Ishikawa (cell line): Measurements from ENCODE around the gene OR52N2.

Experiments
- CEBPB ChIP-seq: IDR thresholded peaks from 2 replicates; pipeline ENCODE4 v1.6.1; 2012
- CREB1 ChIP-seq: IDR thresholded peaks from 2 replicates; pipeline ENCODE4 v1.6.1; 2012; ENCODE audit warnings: low read depth
- EP300 ChIP-seq: IDR thresholded peaks from 2 replicates; pipeline ENCODE4 v1.6.1; 2012; ENCODE audit warnings: borderline replicate concordance
- FOXM1 ChIP-seq: IDR thresholded peaks from 2 replicates; pipeline ENCODE4 v1.6.1; 2012; ENCODE audit warnings: low read depth, borderline replicate concordance
- RAD21 ChIP-seq: IDR thresholded peaks from 2 replicates; pipeline ENCODE4 v1.6.1; 2012; ENCODE audit warnings: low read depth
- TAF1 ChIP-seq: IDR thresholded peaks from 2 replicates; pipeline ENCODE4 v1.6.1; 2012; ENCODE audit warnings: low read depth, mild to moderate bottlenecking
- TCF12 ChIP-seq: IDR thresholded peaks from 2 replicates; pipeline ENCODE4 v1.6.1; 2012; ENCODE audit warnings: low read depth
- TEAD4 ChIP-seq: IDR thresholded peaks from 2 replicates; pipeline ENCODE4 v1.6.1; 2012
- ZBTB7A ChIP-seq: IDR thresholded peaks from 2 replicates; pipeline ENCODE4 v1.6.1; 2012; ENCODE audit warnings: low read depth
- TF ChIP-seq, protein P1 (sequence below): IDR thresholded peaks from 2 replicates; pipeline ENCODE4 v1.6.1; 2012; ENCODE audit warnings: low read depth, mild to moderate bottlenecking
- TF ChIP-seq, protein P2 (sequence below): IDR thresholded peaks from 2 replicates; pipeline ENCODE4 v1.6.1; 2012
- TF ChIP-seq, protein P3 (sequence below): IDR thresholded peaks from 2 replicates; pipeline ENCODE4 v1.6.1; 2012

DNA sequence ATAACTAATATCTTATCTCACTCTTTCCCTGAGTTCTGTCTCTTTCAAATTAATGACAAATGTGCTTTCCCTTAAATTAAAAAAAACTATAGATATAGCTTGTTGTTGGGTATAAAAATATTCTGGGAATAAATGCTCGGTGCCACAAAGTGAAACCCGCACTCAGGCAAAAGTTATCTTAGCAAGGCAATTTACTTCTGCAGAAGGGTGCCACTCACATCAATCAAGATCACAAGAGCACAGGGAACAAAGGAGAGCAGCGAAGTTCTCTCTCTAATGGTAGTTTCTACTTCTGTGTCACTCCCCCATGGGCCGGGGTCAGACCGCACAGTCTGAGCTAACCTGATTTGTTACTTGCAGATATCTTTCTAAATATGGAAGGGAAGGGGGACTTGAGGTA lies 4.7 kb upstream of the OR52N2 start:
- TF ChIP-seq RAD21 (no peak), FOXM1 (no peak), EP300 (no peak), TCF12 (no peak), CEBPB (no peak), TEAD4 (no peak), TAF1 (no peak), CREB1 (no peak), ZBTB7A (no peak)
- TF ChIP-seq, protein P1, sequence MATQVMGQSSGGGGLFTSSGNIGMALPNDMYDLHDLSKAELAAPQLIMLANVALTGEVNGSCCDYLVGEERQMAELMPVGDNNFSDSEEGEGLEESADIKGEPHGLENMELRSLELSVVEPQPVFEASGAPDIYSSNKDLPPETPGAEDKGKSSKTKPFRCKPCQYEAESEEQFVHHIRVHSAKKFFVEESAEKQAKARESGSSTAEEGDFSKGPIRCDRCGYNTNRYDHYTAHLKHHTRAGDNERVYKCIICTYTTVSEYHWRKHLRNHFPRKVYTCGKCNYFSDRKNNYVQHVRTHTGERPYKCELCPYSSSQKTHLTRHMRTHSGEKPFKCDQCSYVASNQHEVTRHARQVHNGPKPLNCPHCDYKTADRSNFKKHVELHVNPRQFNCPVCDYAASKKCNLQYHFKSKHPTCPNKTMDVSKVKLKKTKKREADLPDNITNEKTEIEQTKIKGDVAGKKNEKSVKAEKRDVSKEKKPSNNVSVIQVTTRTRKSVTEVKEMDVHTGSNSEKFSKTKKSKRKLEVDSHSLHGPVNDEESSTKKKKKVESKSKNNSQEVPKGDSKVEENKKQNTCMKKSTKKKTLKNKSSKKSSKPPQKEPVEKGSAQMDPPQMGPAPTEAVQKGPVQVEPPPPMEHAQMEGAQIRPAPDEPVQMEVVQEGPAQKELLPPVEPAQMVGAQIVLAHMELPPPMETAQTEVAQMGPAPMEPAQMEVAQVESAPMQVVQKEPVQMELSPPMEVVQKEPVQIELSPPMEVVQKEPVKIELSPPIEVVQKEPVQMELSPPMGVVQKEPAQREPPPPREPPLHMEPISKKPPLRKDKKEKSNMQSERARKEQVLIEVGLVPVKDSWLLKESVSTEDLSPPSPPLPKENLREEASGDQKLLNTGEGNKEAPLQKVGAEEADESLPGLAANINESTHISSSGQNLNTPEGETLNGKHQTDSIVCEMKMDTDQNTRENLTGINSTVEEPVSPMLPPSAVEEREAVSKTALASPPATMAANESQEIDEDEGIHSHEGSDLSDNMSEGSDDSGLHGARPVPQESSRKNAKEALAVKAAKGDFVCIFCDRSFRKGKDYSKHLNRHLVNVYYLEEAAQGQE = no peak
- TF ChIP-seq, protein P2, sequence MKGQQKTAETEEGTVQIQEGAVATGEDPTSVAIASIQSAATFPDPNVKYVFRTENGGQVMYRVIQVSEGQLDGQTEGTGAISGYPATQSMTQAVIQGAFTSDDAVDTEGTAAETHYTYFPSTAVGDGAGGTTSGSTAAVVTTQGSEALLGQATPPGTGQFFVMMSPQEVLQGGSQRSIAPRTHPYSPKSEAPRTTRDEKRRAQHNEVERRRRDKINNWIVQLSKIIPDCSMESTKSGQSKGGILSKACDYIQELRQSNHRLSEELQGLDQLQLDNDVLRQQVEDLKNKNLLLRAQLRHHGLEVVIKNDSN = no peak
- TF ChIP-seq, protein P3, sequence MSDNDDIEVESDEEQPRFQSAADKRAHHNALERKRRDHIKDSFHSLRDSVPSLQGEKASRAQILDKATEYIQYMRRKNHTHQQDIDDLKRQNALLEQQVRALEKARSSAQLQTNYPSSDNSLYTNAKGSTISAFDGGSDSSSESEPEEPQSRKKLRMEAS = no peak
